HCT116 (cell line): ENCODE data around the gene NHERF1. TPM values are rescaled to one million over a fixed set of nuclear protein-coding genes. Genes with fewer than 3 reads are reported as not detected.

Experiments
- ATAC-seq: fragments of 200-7000 bp; cut with Tn5 transposase; 2 replicates; pipeline ENCODE4 v1.9.1; 2020; ENCODE audit warnings: mild to moderate bottlenecking, moderate library complexity
- BruUV-seq: library from RNA; stranded (reverse); fragments of 400-500 nt; replicated peaks from 2 replicates; lab custom pipeline; 2021; lab: Mats Ljungman, UMichigan
- CTCF ChIA-PET: fragments of 300-600 bp; sonication (Branson Sonifier 250); formaldehyde crosslinking; loops from one replicate; lab custom pipeline; 2021; ENCODE audit warnings: antibody characterized with exemption; lab: Charles Lee
- POLR2A ChIA-PET: fragments of 300-600, 350-600 bp; sonication (Branson Sonifier 250); formaldehyde crosslinking; loops from one replicate; lab custom pipeline; 2021; ENCODE audit warnings: antibody characterized with exemption; lab: Charles Lee
- RAD21 ChIA-PET, 2 experiments: fragments of 300-600 bp; sonication (Branson Sonifier 250); formaldehyde crosslinking; loops; one replicate each; lab custom pipeline; 2023; ENCODE audit warnings: low total read pairs in 2 of 2; ENCODE audit not compliant: uncharacterized antibody in 2 of 2, unreplicated experiment in 2 of 2, low non-redundant PET in 1 of 2; lab: Charles Lee
- DNase-seq: peaks from one replicate; pipeline ENCODE4 v3.0.0-alpha.2; 2010; ENCODE audit warnings: low read depth, low spot score
- H2AFZ ChIP-seq: fragments of 200-600 bp; shearing (Covaris generic), sonication (generic); 2 replicates; pipeline ENCODE4 v1.6.1; 2017; ENCODE audit warnings: low read depth, mixed run types, mixed read lengths, antibody characterized with exemption, low read length; ENCODE audit not compliant: poor library complexity, severe bottlenecking
- H3K27ac ChIP-seq: 2 replicates; pipeline ENCODE4 v1.5.1; 2012; ENCODE audit warnings: low read depth, low read length
- H3K27me3 ChIP-seq: fragments of 200-600 bp; sonication (generic); 2 replicates; pipeline ENCODE4 v1.6.1; 2016; ENCODE audit warnings: mixed run types, low read length, mixed read lengths; ENCODE audit not compliant: insufficient read depth
- H3K36me3 ChIP-seq, 2 experiments: fragments of 200-500 bp in 1 of 2; fragments of 200-600 bp in 1 of 2; sonication (Bioruptor generic) in 1 of 2; sonication (generic) in 1 of 2; 2 replicates each; pipeline versions ENCODE4 v1.5.1 to v1.6.1; 2014 to 2016; ENCODE audit warnings: low read length in 2 of 2, inconsistent platforms in 1 of 2, mixed read lengths in 1 of 2, mixed run types in 1 of 2; ENCODE audit not compliant: insufficient read depth in 2 of 2, control insufficient read depth in 1 of 2
- H3K4me1 ChIP-seq, 2 experiments: fragments of 200-600 bp in 1 of 2; sonication (generic) in 1 of 2; 2 replicates each; pipeline versions ENCODE4 v1.5.1 to v1.6.1; 2012 to 2017; ENCODE audit warnings: low read length in 2 of 2, inconsistent platforms in 1 of 2, mild to moderate bottlenecking in 1 of 2, mixed read lengths in 1 of 2, mixed run types in 1 of 2, moderate library complexity in 1 of 2; ENCODE audit not compliant: insufficient read depth in 2 of 2, control insufficient read depth in 1 of 2
- H3K4me2 ChIP-seq: fragments of 200-600 bp; sonication (generic); 2 replicates; pipeline ENCODE4 v1.6.1; 2017; ENCODE audit warnings: mixed run types, low read length, mixed read lengths
- H3K4me3 ChIP-seq, 2 experiments: fragments of 200-600 bp in 1 of 2; sonication (generic) in 1 of 2; replicated peaks in 1 of 2; 2 replicates each; pipeline ENCODE4 v1.5.1; 2011 to 2016; ENCODE audit warnings: low read length in 2 of 2, control low read depth in 1 of 2, low read depth in 1 of 2, mild to moderate bottlenecking in 1 of 2, mixed read lengths in 1 of 2, mixed run types in 1 of 2
- H3K79me2 ChIP-seq: fragments of 200-600 bp; sonication (generic); 2 replicates; pipeline ENCODE4 v1.6.1; 2017; ENCODE audit warnings: mild to moderate bottlenecking, mixed run types, low read length, moderate library complexity, mixed read lengths; ENCODE audit not compliant: insufficient read depth
- H3K9ac ChIP-seq: fragments of 200-600 bp; sonication (generic); 2 replicates; pipeline ENCODE4 v1.6.1; 2016; ENCODE audit warnings: low read length, mixed read lengths
- H3K9me2 ChIP-seq: fragments of 200-600 bp; sonication (generic), shearing (Covaris generic); 2 replicates; pipeline ENCODE4 v1.6.1; 2017; ENCODE audit warnings: mixed run types, mild to moderate bottlenecking, moderate library complexity; ENCODE audit not compliant: insufficient read depth
- H3K9me3 ChIP-seq, 2 experiments: fragments of 200-500 bp in 1 of 2; fragments of 200-600 bp in 1 of 2; sonication (Bioruptor generic) in 1 of 2; sonication (generic) in 1 of 2; 2 replicates each; pipeline ENCODE4 v1.6.1; 2014 to 2017; ENCODE audit warnings: low read length in 2 of 2, mixed read lengths in 2 of 2, inconsistent platforms in 1 of 2, low read depth in 1 of 2, mild to moderate bottlenecking in 1 of 2, mixed run types in 1 of 2, moderate library complexity in 1 of 2; ENCODE audit not compliant: control insufficient read depth in 1 of 2, insufficient read depth in 1 of 2
- H4K20me1 ChIP-seq: fragments of 200-600 bp; sonication (generic), shearing (Covaris generic); 2 replicates; pipeline ENCODE4 v1.6.1; 2017; ENCODE audit warnings: mixed run types, mild to moderate bottlenecking, moderate library complexity; ENCODE audit not compliant: insufficient read depth
- CBX3 ChIP-seq: IDR thresholded peaks from 2 replicates; pipeline ENCODE4 v1.6.1; 2012; ENCODE audit warnings: low read depth
- CEBPB ChIP-seq: IDR thresholded peaks from 2 replicates; pipeline ENCODE4 v1.6.1; 2012; ENCODE audit warnings: low read depth
- ELF1 ChIP-seq: IDR thresholded peaks from 2 replicates; pipeline ENCODE4 v1.6.1; 2012; ENCODE audit warnings: low read depth, borderline replicate concordance
- EZH2 ChIP-seq: fragments of 200-600 bp; sonication (generic); IDR thresholded peaks from 2 replicates; pipeline ENCODE4 v1.6.1; 2017; ENCODE audit warnings: antibody characterized with exemption, mixed run types
- JUND ChIP-seq: IDR thresholded peaks from 2 replicates; pipeline ENCODE4 v1.6.1; 2012
- POLR2A ChIP-seq: IDR thresholded peaks from 2 replicates; pipeline ENCODE4 v1.7.0; 2011; ENCODE audit warnings: borderline replicate concordance; ENCODE audit not compliant: insufficient read depth, insufficient read length; ENCODE audit errors: extremely low read depth
- POLR2AphosphoS5 ChIP-seq: IDR thresholded peaks from 2 replicates; pipeline ENCODE4 v1.6.1; 2011; ENCODE audit warnings: mild to moderate bottlenecking, low read depth, low read length, moderate library complexity
- RAD21 ChIP-seq: IDR thresholded peaks from 2 replicates; pipeline ENCODE4 v1.6.1; 2012; ENCODE audit warnings: low read depth, mild to moderate bottlenecking
- SIN3A ChIP-seq: IDR thresholded peaks from 2 replicates; pipeline ENCODE4 v1.6.1; 2012; ENCODE audit warnings: low read depth
- SP1 ChIP-seq: IDR thresholded peaks from 2 replicates; pipeline ENCODE4 v1.6.1; 2012; ENCODE audit warnings: low read depth
- SRF ChIP-seq: IDR thresholded peaks from 2 replicates; pipeline ENCODE4 v1.6.1; 2012; ENCODE audit warnings: low read depth
- TCF7L2 ChIP-seq: IDR thresholded peaks from 2 replicates; pipeline ENCODE4 v1.7.0; 2011; ENCODE audit warnings: borderline replicate concordance, inconsistent platforms; ENCODE audit not compliant: insufficient read depth, insufficient read length; ENCODE audit errors: extremely low read depth
- YY1 ChIP-seq: IDR thresholded peaks from 2 replicates; pipeline ENCODE4 v1.6.1; 2011; ENCODE audit warnings: low read length, low read depth, moderate library complexity, mild to moderate bottlenecking; ENCODE audit not compliant: insufficient replicate concordance; ENCODE audit errors: extremely low read depth
- ZFX ChIP-seq: fragments of 450-650 bp; IDR thresholded peaks from 2 replicates; pipeline ENCODE4 v1.6.1; 2017
- ZNF274 ChIP-seq: fragments of 200-500 bp; sonication (Bioruptor generic); IDR thresholded peaks from 2 replicates; pipeline ENCODE4 v1.6.1; 2014; ENCODE audit warnings: mild to moderate bottlenecking, low read depth, low read length, inconsistent platforms
- intact Hi-C: fragments of 100-400 bp; cut with micrococcal nuclease; formaldehyde crosslinking; loops from 2 replicates; pipeline ENCODE4 v1.10.0; 2022
- total RNA-seq: library from RNA; stranded (reverse); gene quantifications from one replicate; pipeline ENCODE4 v1.2.1, GENCODE V29; 2021; ENCODE audit not compliant: unreplicated experiment
- TF ChIP-seq, protein P1 (sequence below): IDR thresholded peaks from 2 replicates; pipeline ENCODE4 v1.6.1; 2012
- TF ChIP-seq, protein P2 (sequence below): IDR thresholded peaks from 2 replicates; pipeline ENCODE4 v1.6.1; 2012; ENCODE audit warnings: low read depth
- TF ChIP-seq, protein P3 (sequence below), 3 experiments: fragments of 200-600 bp in 1 of 3; sonication (generic) in 1 of 3; IDR thresholded peaks in 2 of 3; conservative IDR thresholded peaks in 1 of 3; 2 replicates each; pipeline ENCODE4 v1.5.1; 2012 to 2017; ENCODE audit warnings: low read depth in 2 of 3, low read length in 2 of 3, antibody characterized with exemption in 1 of 3, borderline replicate concordance in 1 of 3, control low read depth in 1 of 3, mild to moderate bottlenecking in 1 of 3, mixed read lengths in 1 of 3, mixed run types in 1 of 3, moderate library complexity in 1 of 3; ENCODE audit not compliant: insufficient read depth in 1 of 3

NHERF1 gene
- total RNA-seq, 1 experiment from 2014 or later = 129 TPM

GRCh38 chr17:74748279-74748528, 224 bp upstream of the NHERF1 start (continued):
- no peak for TF ChIP-seq SIN3A
- TF ChIP-seq, all 23 proteins: peak for 0

DNA sequence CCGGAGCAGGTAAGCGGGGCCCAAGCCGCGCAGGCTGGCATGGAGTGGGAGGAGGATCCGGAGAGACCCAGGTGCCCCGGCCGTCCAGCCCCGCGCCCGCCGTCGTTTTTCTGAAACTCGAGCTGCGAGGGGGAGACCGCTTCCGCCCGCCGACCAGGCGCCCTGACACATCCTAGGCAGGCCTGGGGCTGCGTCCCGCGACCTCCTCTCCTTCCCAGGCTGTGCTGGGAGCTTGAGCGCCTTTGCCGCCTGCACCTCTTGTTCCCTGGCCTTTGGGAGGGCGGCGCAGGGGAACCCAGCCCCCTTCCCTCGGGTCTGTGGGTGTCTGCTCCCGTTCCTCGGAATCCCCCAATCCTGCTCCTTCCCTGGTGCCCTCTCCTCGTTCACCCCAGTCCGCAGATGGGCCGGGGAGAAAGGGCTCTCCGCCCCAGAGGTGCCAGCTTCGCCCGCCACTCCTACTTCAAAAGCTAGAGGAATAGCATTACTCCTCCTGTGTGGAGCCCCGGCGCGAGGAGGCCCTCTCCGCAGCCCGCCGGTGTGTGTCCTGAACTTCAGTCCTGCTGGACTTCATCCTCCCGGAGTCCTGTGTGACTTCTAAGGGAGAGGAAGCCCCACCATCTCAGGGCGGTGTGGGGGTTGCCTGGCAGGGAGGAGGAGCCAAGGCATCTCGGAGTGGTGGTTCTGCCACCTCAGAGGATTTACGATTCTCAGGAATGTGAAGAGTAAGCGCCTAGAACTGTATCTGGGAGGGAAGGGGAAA, 1.0 kb downstream of the NHERF1 start:
- Histone ChIP-seq H3K9ac (peak overlapping the region; percentile 79), H2AFZ (no peak overlapping the region), H3K36me3 (peaks cover 0 to 2% of the 10 kb centered on the region in 2 experiments; a peak in 2 of 4 replicates), H3K4me2 (peak overlapping the region; percentile 87), H3K27me3 (no peaks in the 10 kb centered on the region), H3K9me3 (no peaks in the 10 kb centered on the region), H4K20me1 (peaks cover 3% of the 10 kb centered on the region; the same call in 1 of the 2 replicates)
- POLR2A ChIA-PET = interaction anchor here (1.2 to 3.2 kb wide), 5 partner anchors 10 to 123 kb away, joined by 4 to 18 read pairs (median 9); partner anchors contain the start of genes FDXR, NAT9 and RAB37
- CTCF ChIA-PET = interaction anchor here (1.1 to 1.9 kb wide), 5 partner anchors 13 to 382 kb away, joined by 3 to 8 read pairs (median 6); partner anchors contain the start of genes NAT9 and RAB37
- TF ChIP-seq SP1 (no peak), POLR2A (no peak), ELF1 (no peak), ZFX (no peak; the same call in 1 of the 2 replicates), RAD21 (no peak), JUND (no peak), CEBPB (no peak), SIN3A (no peak), SRF (no peak), POLR2AphosphoS5 (no peak), TCF7L2 (no peak), YY1 (no peak), EZH2 (no peak), CBX3 (no peak), ZNF274 (no peak)
- TF ChIP-seq, protein P1, sequence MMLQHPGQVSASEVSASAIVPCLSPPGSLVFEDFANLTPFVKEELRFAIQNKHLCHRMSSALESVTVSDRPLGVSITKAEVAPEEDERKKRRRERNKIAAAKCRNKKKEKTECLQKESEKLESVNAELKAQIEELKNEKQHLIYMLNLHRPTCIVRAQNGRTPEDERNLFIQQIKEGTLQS = no peak
- TF ChIP-seq, protein P2, sequence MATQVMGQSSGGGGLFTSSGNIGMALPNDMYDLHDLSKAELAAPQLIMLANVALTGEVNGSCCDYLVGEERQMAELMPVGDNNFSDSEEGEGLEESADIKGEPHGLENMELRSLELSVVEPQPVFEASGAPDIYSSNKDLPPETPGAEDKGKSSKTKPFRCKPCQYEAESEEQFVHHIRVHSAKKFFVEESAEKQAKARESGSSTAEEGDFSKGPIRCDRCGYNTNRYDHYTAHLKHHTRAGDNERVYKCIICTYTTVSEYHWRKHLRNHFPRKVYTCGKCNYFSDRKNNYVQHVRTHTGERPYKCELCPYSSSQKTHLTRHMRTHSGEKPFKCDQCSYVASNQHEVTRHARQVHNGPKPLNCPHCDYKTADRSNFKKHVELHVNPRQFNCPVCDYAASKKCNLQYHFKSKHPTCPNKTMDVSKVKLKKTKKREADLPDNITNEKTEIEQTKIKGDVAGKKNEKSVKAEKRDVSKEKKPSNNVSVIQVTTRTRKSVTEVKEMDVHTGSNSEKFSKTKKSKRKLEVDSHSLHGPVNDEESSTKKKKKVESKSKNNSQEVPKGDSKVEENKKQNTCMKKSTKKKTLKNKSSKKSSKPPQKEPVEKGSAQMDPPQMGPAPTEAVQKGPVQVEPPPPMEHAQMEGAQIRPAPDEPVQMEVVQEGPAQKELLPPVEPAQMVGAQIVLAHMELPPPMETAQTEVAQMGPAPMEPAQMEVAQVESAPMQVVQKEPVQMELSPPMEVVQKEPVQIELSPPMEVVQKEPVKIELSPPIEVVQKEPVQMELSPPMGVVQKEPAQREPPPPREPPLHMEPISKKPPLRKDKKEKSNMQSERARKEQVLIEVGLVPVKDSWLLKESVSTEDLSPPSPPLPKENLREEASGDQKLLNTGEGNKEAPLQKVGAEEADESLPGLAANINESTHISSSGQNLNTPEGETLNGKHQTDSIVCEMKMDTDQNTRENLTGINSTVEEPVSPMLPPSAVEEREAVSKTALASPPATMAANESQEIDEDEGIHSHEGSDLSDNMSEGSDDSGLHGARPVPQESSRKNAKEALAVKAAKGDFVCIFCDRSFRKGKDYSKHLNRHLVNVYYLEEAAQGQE = no peak
- TF ChIP-seq, protein P3, sequence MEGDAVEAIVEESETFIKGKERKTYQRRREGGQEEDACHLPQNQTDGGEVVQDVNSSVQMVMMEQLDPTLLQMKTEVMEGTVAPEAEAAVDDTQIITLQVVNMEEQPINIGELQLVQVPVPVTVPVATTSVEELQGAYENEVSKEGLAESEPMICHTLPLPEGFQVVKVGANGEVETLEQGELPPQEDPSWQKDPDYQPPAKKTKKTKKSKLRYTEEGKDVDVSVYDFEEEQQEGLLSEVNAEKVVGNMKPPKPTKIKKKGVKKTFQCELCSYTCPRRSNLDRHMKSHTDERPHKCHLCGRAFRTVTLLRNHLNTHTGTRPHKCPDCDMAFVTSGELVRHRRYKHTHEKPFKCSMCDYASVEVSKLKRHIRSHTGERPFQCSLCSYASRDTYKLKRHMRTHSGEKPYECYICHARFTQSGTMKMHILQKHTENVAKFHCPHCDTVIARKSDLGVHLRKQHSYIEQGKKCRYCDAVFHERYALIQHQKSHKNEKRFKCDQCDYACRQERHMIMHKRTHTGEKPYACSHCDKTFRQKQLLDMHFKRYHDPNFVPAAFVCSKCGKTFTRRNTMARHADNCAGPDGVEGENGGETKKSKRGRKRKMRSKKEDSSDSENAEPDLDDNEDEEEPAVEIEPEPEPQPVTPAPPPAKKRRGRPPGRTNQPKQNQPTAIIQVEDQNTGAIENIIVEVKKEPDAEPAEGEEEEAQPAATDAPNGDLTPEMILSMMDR (IDR thresholded peaks at IDR 0.05 in 2 of 3, conservative IDR thresholded peaks at IDR 0.05 in 1 of 3; ENCODE audit: borderline replicate concordance in 1 of 3, insufficient read depth in 1 of 3, low read depth in 2 of 3, low read length in 2 of 3) = no peak
- TF ChIP-seq, all 23 proteins: peak for 0
- Histone ChIP-seq H3K27ac (peak overlapping the region; percentile 81), H3K4me3 (peak overlapping the region; percentile 74 to 90), H3K9me2 (no peaks in the 10 kb centered on the region), H3K79me2 (peaks cover 57% of the 10 kb centered on the region), H3K4me1 (peaks cover 35 to 59% of the 10 kb centered on the region in 2 experiments)
- DNase-seq (no peak), ATAC-seq (peak; percentile 17)
- intact Hi-C loops = no loop called here
- BruUV-seq = no TSS peak
- RAD21 ChIA-PET = no interaction called here
